Heart left ventricle (tissue), 16 donors: ENCODE data around the gene GRIA1. TPM values are rescaled to one million over a fixed set of nuclear protein-coding genes. Genes with fewer than 3 reads are reported as not detected.
A peak's percentile ranks its signal among the peaks of the same experiment; 100 is the strongest.

ENCODE experiments used
- ATAC-seq, 4 donors: fragments of 200-7000 bp; cut with Tn5 transposase; one replicate each; pipeline ENCODE4 v1.9.1; 2020 to 2022; ENCODE audit warnings: moderate library complexity in 4 of 4, mild to moderate bottlenecking in 3 of 4, moderate number of reproducible peaks in 1 of 4
- DNase-seq, 5 donors: peaks; one replicate each; pipeline ENCODE4 v3.0.0-alpha.2; 2020
- H3K27ac ChIP-seq, 12 donors: fragments of 200-600 bp; sonication (generic) in 4 of 12; one replicate each; pipeline versions ENCODE4 v1.5.0 to v1.8.0; 2016 to 2022; ENCODE audit warnings: mild to moderate bottlenecking in 2 of 12
- H3K27me3 ChIP-seq, 9 donors: fragments of 200-600 bp; sonication (generic) in 2 of 9; one replicate each; pipeline versions ENCODE4 v1.5.1 to v1.8.0; 2016 to 2022; ENCODE audit warnings: mild to moderate bottlenecking in 3 of 9
- H3K36me3 ChIP-seq, 9 donors: fragments of 200-600 bp; sonication (generic) in 2 of 9; one replicate each; pipeline versions ENCODE4 v1.5.0 to v1.8.0; 2018 to 2022; ENCODE audit warnings: mild to moderate bottlenecking in 2 of 9
- H3K4me1 ChIP-seq, 12 donors: fragments of 200-600 bp; sonication (generic) in 4 of 12; one replicate each; pipeline versions ENCODE4 v1.5.0 to v1.8.0; 2016 to 2022; ENCODE audit warnings: mild to moderate bottlenecking in 3 of 12
- H3K4me3 ChIP-seq, 12 donors: fragments of 200-600 bp; sonication (generic) in 4 of 12; one replicate each; pipeline versions ENCODE4 v1.5.0 to v1.8.0; 2017 to 2022; ENCODE audit warnings: mild to moderate bottlenecking in 9 of 12, moderate library complexity in 4 of 12
- H3K9me3 ChIP-seq, 12 donors: fragments of 200-600 bp; sonication (generic) in 4 of 12; one replicate each; pipeline versions ENCODE4 v1.5.0 to v1.8.0; 2016 to 2022; ENCODE audit warnings: mild to moderate bottlenecking in 1 of 12
- POLR2A ChIP-seq, 2 donors: fragments of 450-650 bp; IDR thresholded peaks; one replicate each; pipeline ENCODE4 v1.6.1; 2017; ENCODE audit warnings: antibody characterized with exemption in 2 of 2, mild to moderate bottlenecking in 2 of 2, moderate library complexity in 2 of 2
- WGBS, 4 donors: extraction: QIAGEN DNeasy Blood & Tissue Kit in 2 of 4; methylation state at CpG; one replicate each; pipeline versions ENCODE4 v1.1.5 to v1.1.7; 2013 to 2018; 5-methylcytosine and 5-hydroxymethylcytosine counted together
- intact Hi-C, 10 donors: fragments of 100-400 bp; cut with DNase I; formaldehyde crosslinking; loops; one replicate each; pipeline versions ENCODE4 v1.11.1 to v1.14.2; 2022
- polyA plus RNA-seq, 2 donors: library from polyadenylated mRNA; stranded (reverse); fragments of 200-250 nt; gene quantifications; one replicate each; pipeline ENCODE4 v1.2.3, GENCODE V29; 2013
- total RNA-seq, 9 donors: library from RNA; depleted of rRNA in 2 of 9; stranded (reverse); fragments of >200 nt in 2 of 9; fragmentation: NEBNext Ultra II Directional in 3 of 9; extraction: Animal tissue kit (Norgen Biotek cat#: 25700) in 3 of 9; gene quantifications; one replicate each; pipeline versions ENCODE4 v1.1.0 to v1.2.4, GENCODE V29; 2016 to 2023
- TF ChIP-seq, protein P1 (sequence below), 12 donors: fragments of 200-600 bp; sonication (generic) in 4 of 12; IDR thresholded peaks; one replicate each; pipeline versions ENCODE4 v1.5.0 to v1.8.0; 2018 to 2022; ENCODE audit warnings: antibody characterized with exemption in 12 of 12, mild to moderate bottlenecking in 5 of 12
- donor health status: ischemic (EF 13 %, LVEDD 7.1; RV severe dilation, severe dysfunction).
- donor health status: healthy with polysubstance abuse.
- donor health status: DM: no; HTN: yes; CAD: no.
- donor health status: DM: no; HTN: no; CAD: no.
- donor health status: ischemic (EF 25% LVEDD 6.9; RV normal size, moderate dysfunction).
- donor health status: ischemic (EF 25% LVEDD 5.7; RV mildly dilated, moderate dysfunction).
- donor health status: healthy.
- donor health status: DM: yes; HTN: yes; CAD: no.
- donor health status: ischemic (EF 35%, LVEDD 5.7; RV mildly dilated, moderate dysfunction).
- donor health status: nonischemic (EF 11% LVEDD 7.7; RV severe dilation, severe dysfunction).
- donor health status: DM: yes; HTN: yes; CAD: no.
- donor health status: PGD.
- donor health status: ischemic (EF 29% LVEDD 5.4; RV normal size, mild dysfunction).
- donor health status: nonischemic (EF 23%, LVEDD 6.1; RV moderate dilation, normal function).

GRIA1 gene
- total and polyA plus RNA-seq, 11 donors = 0.07 to 1.5 (median 0.37) TPM; not detected in 3

DNA sequence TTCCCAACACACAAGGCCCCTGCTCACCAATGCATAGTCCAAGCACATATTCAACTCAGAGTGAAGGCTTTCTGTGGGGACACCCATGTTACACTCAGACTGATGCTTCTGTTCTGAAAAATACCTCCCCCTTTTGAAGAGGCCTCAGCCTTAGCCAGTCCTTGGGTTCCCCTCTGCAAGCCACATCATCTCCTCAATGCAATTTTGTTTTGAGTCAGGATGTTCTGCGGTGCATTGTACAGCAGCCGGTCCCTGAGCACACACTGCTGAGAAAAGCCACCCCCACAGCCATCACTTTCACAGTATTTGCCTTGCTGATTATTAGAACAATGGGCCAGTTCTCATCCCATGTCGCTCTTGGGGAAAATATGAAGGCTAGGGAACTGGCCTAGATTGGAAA is 307.0 kb downstream of the GRIA1 start:
- 84 to 92% (median 87%) methylated on average over 3 of the region's 3 CpGs for WGBS, 4 donors
- Histone ChIP-seq H3K27ac (no peak overlapping the region), H3K4me1 (no peaks in the 10 kb centered on the region), H3K9me3 (no peaks in the 10 kb centered on the region), H3K36me3 (no peaks in the 10 kb centered on the region), H3K4me3 (no peak overlapping the region), H3K27me3 (no peaks in the 10 kb centered on the region)
- intact Hi-C loops = no loop called here
- no peak for TF ChIP-seq POLR2A (IDR thresholded peaks at IDR 0.05)
- TF ChIP-seq, protein P1, sequence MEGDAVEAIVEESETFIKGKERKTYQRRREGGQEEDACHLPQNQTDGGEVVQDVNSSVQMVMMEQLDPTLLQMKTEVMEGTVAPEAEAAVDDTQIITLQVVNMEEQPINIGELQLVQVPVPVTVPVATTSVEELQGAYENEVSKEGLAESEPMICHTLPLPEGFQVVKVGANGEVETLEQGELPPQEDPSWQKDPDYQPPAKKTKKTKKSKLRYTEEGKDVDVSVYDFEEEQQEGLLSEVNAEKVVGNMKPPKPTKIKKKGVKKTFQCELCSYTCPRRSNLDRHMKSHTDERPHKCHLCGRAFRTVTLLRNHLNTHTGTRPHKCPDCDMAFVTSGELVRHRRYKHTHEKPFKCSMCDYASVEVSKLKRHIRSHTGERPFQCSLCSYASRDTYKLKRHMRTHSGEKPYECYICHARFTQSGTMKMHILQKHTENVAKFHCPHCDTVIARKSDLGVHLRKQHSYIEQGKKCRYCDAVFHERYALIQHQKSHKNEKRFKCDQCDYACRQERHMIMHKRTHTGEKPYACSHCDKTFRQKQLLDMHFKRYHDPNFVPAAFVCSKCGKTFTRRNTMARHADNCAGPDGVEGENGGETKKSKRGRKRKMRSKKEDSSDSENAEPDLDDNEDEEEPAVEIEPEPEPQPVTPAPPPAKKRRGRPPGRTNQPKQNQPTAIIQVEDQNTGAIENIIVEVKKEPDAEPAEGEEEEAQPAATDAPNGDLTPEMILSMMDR (IDR thresholded peaks at IDR 0.05) = no peak
- DNase-seq = no peak
- no peak for ATAC-seq

GRCh38 chr5:153798830-153799229 is 308.4 kb downstream of the GRIA1 start:
- Histone ChIP-seq H3K27ac (no peak overlapping the region), H3K9me3 (no peaks in the 10 kb centered on the region), H3K36me3 (no peaks in the 10 kb centered on the region), H3K27me3 (no peaks in the 10 kb centered on the region), H3K4me1 (no peaks in the 10 kb centered on the region), H3K4me3 (no peak overlapping the region)
- WGBS, 4 donors = 82 to 90% (median 85%) methylated on average over 5 of the region's 5 CpGs
- ATAC-seq (no peak), DNase-seq (no peak)
- TF ChIP-seq POLR2A (IDR thresholded peaks at IDR 0.05) = no peak
- TF ChIP-seq, protein P1 (IDR thresholded peaks at IDR 0.05) = no peak
- intact Hi-C loops = no loop called here

- Histone ChIP-seq H3K9me3 (no peaks in the 10 kb centered on the region), H3K4me1 (no peaks in the 10 kb centered on the region), H3K27me3 (no peaks in the 10 kb centered on the region), H3K4me3 (no peak overlapping the region), H3K36me3 (no peaks in the 10 kb centered on the region), H3K27ac (no peak overlapping the region)
- WGBS, 4 donors = 91 to 94% (median 92%) methylated on average over 2 of the region's 2 CpGs
- intact Hi-C loops = no loop called here
- TF ChIP-seq POLR2A (IDR thresholded peaks at IDR 0.05) = no peak
- TF ChIP-seq, protein P1 (IDR thresholded peaks at IDR 0.05) = no peak
- no peak for ATAC-seq
- DNase-seq = no peak
Measured at GRCh38 chr5:153799466-153799865, 309.0 kb downstream of the GRIA1 start.

DNA sequence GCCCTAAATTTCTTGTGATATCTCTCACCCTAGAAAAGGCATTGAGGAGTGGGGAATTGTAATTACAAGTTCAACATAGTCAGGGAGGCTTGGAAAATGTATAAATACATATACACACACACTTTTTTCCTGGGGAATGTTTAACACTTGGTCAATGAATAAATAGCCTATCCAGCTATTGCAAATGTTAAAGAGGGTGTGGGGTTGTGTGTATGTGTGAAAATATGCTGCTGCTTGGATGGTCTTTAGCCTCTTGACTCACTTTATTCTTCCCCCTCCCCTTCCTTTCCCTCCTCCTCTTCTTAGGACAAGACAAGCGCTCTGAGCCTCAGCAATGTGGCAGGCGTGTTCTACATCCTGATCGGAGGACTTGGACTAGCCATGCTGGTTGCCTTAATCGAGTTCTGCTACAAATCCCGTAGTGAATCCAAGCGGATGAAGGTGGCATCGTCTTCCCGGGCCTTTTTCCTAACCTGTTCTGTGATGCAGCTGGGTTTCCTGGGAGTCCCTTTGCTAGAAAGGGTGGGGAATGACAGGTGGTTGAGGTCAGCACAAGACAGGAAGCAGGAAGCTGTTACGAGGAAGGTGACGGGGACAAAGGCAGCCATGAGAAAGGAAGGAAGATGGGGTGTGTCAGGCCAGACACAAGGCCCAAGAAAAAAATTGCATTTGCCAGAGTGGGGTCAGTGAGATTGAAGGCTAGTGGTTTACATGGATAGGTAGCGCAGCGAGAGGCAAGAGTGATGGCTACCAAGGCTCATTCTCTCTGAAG is 311.8 kb downstream of the GRIA1 start:
- peak in 1 of 4 donors; percentile 86 for ATAC-seq
- no peak for DNase-seq
- intact Hi-C loops = no loop called here

More for the DNA sequence above, 311.8 kb downstream of the GRIA1 start:
- TF ChIP-seq POLR2A (IDR thresholded peaks at IDR 0.05) = no peak
- TF ChIP-seq, protein P1 (IDR thresholded peaks at IDR 0.05) = no peak
- H3K4me1 ChIP-seq = no peaks in the 10 kb centered on the region
- H3K27me3 ChIP-seq = no peaks in the 10 kb centered on the region
- no peaks in the 10 kb centered on the region for H3K9me3 ChIP-seq
- no peaks in the 10 kb centered on the region for H3K36me3 ChIP-seq
- H3K27ac ChIP-seq = no peak overlapping the region
- no peak overlapping the region for H3K4me3 ChIP-seq
- WGBS, 4 donors = 68 to 83% (median 79%) methylated on average over 12 of the region's 12 CpGs
